ENCODE data around the gene P2RX3. TPM values are rescaled to one million over a fixed set of nuclear protein-coding genes. Genes with fewer than 3 reads are reported as not detected.
"Not testable (repeated sequence)": the region's sequence is repeated elsewhere in the genome, so short reads cannot be mapped to it uniquely, and the experiment has no call there.

The P2RX3 gene
- total RNA-seq, 4 donors from 2014 or later: not detected

GRCh38 chr11:57399221-57399620, 61.1 kb downstream of the P2RX3 start:
- Histone ChIP-seq H3K27me3 (no peaks in the 10 kb centered on the region), H3K36me3 (no peaks in the 10 kb centered on the region), H3K4me1 (no peaks in the 10 kb centered on the region), H3K4me3 (no peak overlapping the region), H3K27ac (replicated peaks in 1 of 4) (no peak overlapping the region), H3K9me3 (no peaks in the 10 kb centered on the region)
- intact Hi-C loops (cut with DNase I): no loop called here
- TF ChIP-seq POLR2AphosphoS5 (IDR thresholded peaks at IDR 0.05): no peak
- TF ChIP-seq POLR2A (IDR thresholded peaks at IDR 0.05; ENCODE audit: low read depth): no peak
- TF ChIP-seq CTCF (IDR thresholded peaks at IDR 0.05): no peak
- TF ChIP-seq EP300 (IDR thresholded peaks at IDR 0.05): no peak
- WGBS: 81% methylated on average over 5 of the region's 5 CpGs
- DNase-seq (ENCODE audit: extremely low spot score): no peak

- H3K4me3 ChIP-seq: no peak overlapping the region
- no peaks in the 10 kb centered on the region for H3K4me1 ChIP-seq
- H3K36me3 ChIP-seq: no peaks in the 10 kb centered on the region
- no peak overlapping the region for H3K27ac ChIP-seq (replicated peaks in 1 of 4)
- no peak for DNase-seq (ENCODE audit: extremely low spot score)
- H3K27me3 ChIP-seq: no peaks in the 10 kb centered on the region
- intact Hi-C loops (cut with DNase I): no loop called here
- WGBS: 92% methylated on average over 4 of the region's 4 CpGs
- H3K9me3 ChIP-seq: no peaks in the 10 kb centered on the region
- TF ChIP-seq CTCF (IDR thresholded peaks at IDR 0.05) (no peak), POLR2AphosphoS5 (IDR thresholded peaks at IDR 0.05) (no peak), EP300 (IDR thresholded peaks at IDR 0.05) (no peak), POLR2A (IDR thresholded peaks at IDR 0.05; ENCODE audit: low read depth) (no peak)
These were observed 61.9 kb downstream of the P2RX3 start for GRCh38 chr11:57399972-57400578.

GRCh38 chr11:57402188-57403002, 64.2 kb downstream of the P2RX3 start:
- no peaks in the 10 kb centered on the region for H3K9me3 ChIP-seq
- 64% methylated on average over 6 of the region's 6 CpGs for WGBS
- TF ChIP-seq CTCF (IDR thresholded peaks at IDR 0.05) (no peak), EP300 (IDR thresholded peaks at IDR 0.05) (no peak), POLR2A (IDR thresholded peaks at IDR 0.05; ENCODE audit: low read depth) (no peak), POLR2AphosphoS5 (IDR thresholded peaks at IDR 0.05) (no peak)
- no peak for DNase-seq (ENCODE audit: extremely low spot score)
- H3K27me3 ChIP-seq: no peaks in the 10 kb centered on the region
- H3K4me3 ChIP-seq: no peak overlapping the region
- peaks cover 0 to 20% (median 8%) of the 10 kb centered on the region in 4 donors for H3K36me3 ChIP-seq
- intact Hi-C loops (cut with DNase I): no loop called here
- peaks cover 21 to 22% (median 21%) of the 10 kb centered on the region in 4 donors for H3K4me1 ChIP-seq
- no peak overlapping the region for H3K27ac ChIP-seq (replicated peaks in 1 of 4)

GRCh38 chr11:57403003-57403801, 65.0 kb downstream of the P2RX3 start:
- H3K27me3 ChIP-seq, H3K4me3 ChIP-seq: not testable (repeated sequence)
- H3K36me3 ChIP-seq: peaks cover 0 to 28% (median 16%) of the 10 kb centered on the region in 4 donors

GRCh38 chr11:57403802-57404147, 65.6 kb downstream of the P2RX3 start:
- intact Hi-C loops (cut with DNase I): no loop called here

More at GRCh38 chr11:57403003-57403801, 65.0 kb downstream of the P2RX3 start:
- H3K9me3 ChIP-seq; DNase-seq (ENCODE audit: extremely low spot score); intact Hi-C loops (cut with DNase I); H3K27ac ChIP-seq (replicated peaks in 1 of 4): not testable (repeated sequence)
- WGBS: 80% methylated on average over 6 of the region's 6 CpGs
- H3K4me1 ChIP-seq: peaks cover 22 to 26% (median 24%) of the 10 kb centered on the region in 4 donors

More at GRCh38 chr11:57403802-57404147, 65.6 kb downstream of the P2RX3 start:
- no peak overlapping the region for H3K27ac ChIP-seq (replicated peaks in 1 of 4)
- no peaks in the 10 kb centered on the region for H3K9me3 ChIP-seq
- peaks cover 4 to 34% (median 22%) of the 10 kb centered on the region in 4 donors for H3K36me3 ChIP-seq
- H3K4me3 ChIP-seq: no peak overlapping the region
- TF ChIP-seq POLR2AphosphoS5 (IDR thresholded peaks at IDR 0.05) (no peak), CTCF (IDR thresholded peaks at IDR 0.05) (no peak), POLR2A (IDR thresholded peaks at IDR 0.05; ENCODE audit: low read depth) (no peak), EP300 (IDR thresholded peaks at IDR 0.05) (no peak)
- DNase-seq (ENCODE audit: extremely low spot score): no peak
- H3K4me1 ChIP-seq: peaks cover 22 to 26% (median 24%) of the 10 kb centered on the region in 4 donors
- H3K27me3 ChIP-seq: no peaks in the 10 kb centered on the region
- 87% methylated on average over 2 of the region's 2 CpGs for whole genome bisulfite sequencing

Measured in esophagus muscularis mucosa (tissue), 4 donors.